Neural crest cell (in vitro differentiated cells): ENCODE measurements around the gene CCDC91. TPM values are rescaled to one million over a fixed set of nuclear protein-coding genes. Genes with fewer than 3 reads are reported as not detected.

Experiments
- DNase-seq: peaks from one replicate; pipeline ENCODE4 v3.0.0; 2021; ENCODE audit warnings: low read depth, mixed read lengths, low spot score
- H3K27ac Mint-ChIP-seq: one replicate; pipeline ENCODE4 v1.8.0; 2021; ENCODE audit warnings: mild to moderate bottlenecking, mixed read lengths; ENCODE audit not compliant: unreplicated experiment
- H3K27me3 Mint-ChIP-seq: 2 replicates; pipeline ENCODE4 v1.8.0; 2021; ENCODE audit warnings: low read depth, mild to moderate bottlenecking, mixed read lengths
- H3K36me3 Mint-ChIP-seq: 2 replicates; pipeline ENCODE4 v1.8.0; 2021; ENCODE audit warnings: low read depth, mild to moderate bottlenecking, mixed read lengths
- H3K4me1 Mint-ChIP-seq: 2 replicates; pipeline ENCODE4 v1.8.0; 2021; ENCODE audit warnings: mixed read lengths
- H3K4me3 Mint-ChIP-seq: one replicate; pipeline ENCODE4 v1.8.0; 2021; ENCODE audit warnings: mild to moderate bottlenecking, mixed read lengths
- H3K9me3 Mint-ChIP-seq: 2 replicates; pipeline ENCODE4 v1.8.0; 2021; ENCODE audit warnings: mixed read lengths
- total RNA-seq: library from RNA; stranded (reverse); gene quantifications from 2 replicates; pipeline ENCODE4 v1.2.1, GENCODE V29; 2021
- TF ChIP-seq, protein P1 (sequence below): fragments of 200-600 bp; sonication (generic); conservative IDR thresholded peaks from 2 replicates; pipeline ENCODE4 v1.5.0; 2021; ENCODE audit warnings: antibody characterized with exemption, mild to moderate bottlenecking

The CCDC91 gene
- total RNA-seq, 1 donor from 2014 or later: 13.9 TPM

DNA sequence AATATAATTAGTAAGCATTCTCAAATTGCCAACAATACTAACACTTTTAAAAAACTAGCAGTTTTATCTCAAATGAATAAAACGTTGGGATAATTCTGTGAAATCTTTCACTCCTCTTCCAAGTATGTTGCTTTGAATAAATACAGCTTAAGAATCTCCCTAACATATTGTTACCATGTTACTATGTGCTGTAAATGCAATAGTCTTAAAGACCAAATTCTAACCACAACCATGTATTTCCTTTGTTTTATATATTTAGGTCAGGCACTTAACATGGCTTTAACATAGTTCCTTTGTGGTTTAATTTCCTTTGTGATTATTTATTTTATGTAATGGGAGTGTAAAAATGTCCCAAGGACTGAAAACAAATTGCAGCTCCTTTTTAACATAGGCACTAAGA lies 33.9 kb upstream of the CCDC91 start:
- no peak for DNase-seq
- no peaks in the 10 kb centered on the region for H3K27me3 Mint-ChIP-seq
- no peaks in the 10 kb centered on the region for H3K36me3 Mint-ChIP-seq
- H3K9me3 Mint-ChIP-seq: peaks cover 4% of the 10 kb centered on the region
- H3K4me3 Mint-ChIP-seq: no peak overlapping the region
- H3K4me1 Mint-ChIP-seq: peaks cover 8% of the 10 kb centered on the region
- H3K27ac Mint-ChIP-seq: no peak overlapping the region
- TF ChIP-seq, protein P1, sequence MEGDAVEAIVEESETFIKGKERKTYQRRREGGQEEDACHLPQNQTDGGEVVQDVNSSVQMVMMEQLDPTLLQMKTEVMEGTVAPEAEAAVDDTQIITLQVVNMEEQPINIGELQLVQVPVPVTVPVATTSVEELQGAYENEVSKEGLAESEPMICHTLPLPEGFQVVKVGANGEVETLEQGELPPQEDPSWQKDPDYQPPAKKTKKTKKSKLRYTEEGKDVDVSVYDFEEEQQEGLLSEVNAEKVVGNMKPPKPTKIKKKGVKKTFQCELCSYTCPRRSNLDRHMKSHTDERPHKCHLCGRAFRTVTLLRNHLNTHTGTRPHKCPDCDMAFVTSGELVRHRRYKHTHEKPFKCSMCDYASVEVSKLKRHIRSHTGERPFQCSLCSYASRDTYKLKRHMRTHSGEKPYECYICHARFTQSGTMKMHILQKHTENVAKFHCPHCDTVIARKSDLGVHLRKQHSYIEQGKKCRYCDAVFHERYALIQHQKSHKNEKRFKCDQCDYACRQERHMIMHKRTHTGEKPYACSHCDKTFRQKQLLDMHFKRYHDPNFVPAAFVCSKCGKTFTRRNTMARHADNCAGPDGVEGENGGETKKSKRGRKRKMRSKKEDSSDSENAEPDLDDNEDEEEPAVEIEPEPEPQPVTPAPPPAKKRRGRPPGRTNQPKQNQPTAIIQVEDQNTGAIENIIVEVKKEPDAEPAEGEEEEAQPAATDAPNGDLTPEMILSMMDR: no peak

DNA sequence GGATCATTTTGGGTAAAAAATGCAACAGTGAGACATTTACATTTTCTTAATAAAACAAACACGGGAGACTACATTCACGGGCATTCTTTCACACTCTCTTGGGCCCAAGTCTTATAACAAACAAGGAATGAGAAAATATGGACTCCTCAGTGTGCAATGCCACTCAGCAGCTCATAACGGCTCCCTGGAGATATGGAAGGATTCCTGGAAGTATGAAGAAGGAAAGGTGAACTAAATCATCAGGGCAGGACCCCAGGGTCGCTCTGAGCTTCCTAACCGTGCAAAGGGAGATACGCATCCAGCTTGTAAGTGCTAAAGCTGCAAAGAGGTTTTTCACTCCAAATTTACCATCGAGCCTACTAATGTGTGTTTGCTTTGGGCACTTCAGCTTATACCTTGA lies 33.5 kb upstream of the CCDC91 start:
- Mint-ChIP-seq H3K27ac (no peak overlapping the region), H3K36me3 (no peaks in the 10 kb centered on the region), H3K9me3 (peaks cover 4% of the 10 kb centered on the region), H3K4me3 (no peak overlapping the region), H3K4me1 (peaks cover 11% of the 10 kb centered on the region), H3K27me3 (no peaks in the 10 kb centered on the region)
- TF ChIP-seq, protein P1: no peak
- no peak for DNase-seq

DNA sequence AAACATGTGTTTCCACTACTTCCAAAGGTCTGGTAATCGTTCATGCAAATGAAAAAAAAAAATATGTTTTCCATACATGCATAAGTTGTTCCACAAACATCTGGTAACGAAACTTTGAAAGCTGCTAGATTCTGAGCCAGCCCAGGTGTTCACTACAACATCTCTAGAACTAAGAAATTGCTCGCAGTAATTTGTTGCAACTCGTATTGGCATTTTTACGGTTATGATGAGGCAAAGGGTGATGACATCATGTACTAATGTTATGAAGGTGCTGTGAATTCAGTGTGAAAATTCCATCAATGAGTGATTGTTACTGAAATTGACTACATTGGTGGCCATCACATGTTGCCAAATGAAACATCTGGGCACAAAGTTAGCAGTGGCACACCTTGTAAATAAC lies 31.9 kb upstream of the CCDC91 start:
- TF ChIP-seq, protein P1: no peak
- H3K4me1 Mint-ChIP-seq: peaks cover 14% of the 10 kb centered on the region

DNA sequence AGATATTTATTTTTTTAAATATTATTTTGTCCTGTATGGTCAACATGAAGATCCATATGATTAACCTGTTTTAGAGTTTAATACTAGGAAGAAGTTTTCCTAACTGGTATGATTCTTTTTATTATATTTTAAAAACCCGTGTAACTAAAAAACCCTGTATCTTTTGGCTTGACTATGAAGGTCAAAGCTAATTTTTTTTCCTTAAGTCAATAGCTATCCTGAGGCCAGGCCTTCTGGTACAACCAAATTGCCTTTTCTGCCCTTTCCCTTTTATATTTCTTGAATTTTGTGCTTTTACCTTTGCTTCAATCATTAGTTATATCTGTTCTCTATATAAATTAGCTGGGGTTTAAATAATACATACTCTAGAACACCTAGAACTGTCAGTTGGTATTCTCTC lies 30.6 kb upstream of the CCDC91 start:
- no peaks in the 10 kb centered on the region for H3K27me3 Mint-ChIP-seq
- no peak overlapping the region for H3K27ac Mint-ChIP-seq
- TF ChIP-seq, protein P1: no peak
- no peaks in the 10 kb centered on the region for H3K9me3 Mint-ChIP-seq
- DNase-seq: no peak
- peaks cover 14% of the 10 kb centered on the region for H3K4me1 Mint-ChIP-seq
- H3K36me3 Mint-ChIP-seq: no peaks in the 10 kb centered on the region
- no peak overlapping the region for H3K4me3 Mint-ChIP-seq

More for the DNA sequence above, 31.9 kb upstream of the CCDC91 start:
- no peak for DNase-seq
- Mint-ChIP-seq H3K27ac (no peak overlapping the region), H3K27me3 (no peaks in the 10 kb centered on the region), H3K36me3 (no peaks in the 10 kb centered on the region), H3K4me3 (no peak overlapping the region), H3K9me3 (no peaks in the 10 kb centered on the region)

DNA sequence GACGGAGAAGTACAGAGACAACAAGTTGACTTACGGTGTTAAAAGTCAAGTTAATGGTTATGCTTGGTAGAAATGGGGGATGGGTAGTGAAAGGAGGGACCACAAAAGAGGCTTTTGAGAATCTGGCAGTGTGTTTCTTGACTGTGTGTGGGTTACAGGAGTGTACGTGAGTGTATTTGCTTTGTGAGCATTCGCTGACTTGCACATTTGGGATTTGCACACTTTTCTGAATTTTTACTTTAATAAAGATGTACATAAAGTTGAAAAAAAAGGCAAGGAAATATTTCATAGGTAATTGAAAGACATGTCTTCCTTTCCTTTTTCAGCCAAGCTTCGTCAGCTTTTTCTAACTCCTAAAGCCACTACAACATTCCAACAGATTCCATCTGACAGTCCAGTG lies 28.6 kb upstream of the CCDC91 start:
- Mint-ChIP-seq H3K4me3 (no peak overlapping the region), H3K36me3 (no peaks in the 10 kb centered on the region), H3K27me3 (no peaks in the 10 kb centered on the region), H3K27ac (no peak overlapping the region), H3K9me3 (no peaks in the 10 kb centered on the region), H3K4me1 (peaks cover 14% of the 10 kb centered on the region)
- TF ChIP-seq, protein P1: no peak
- no peak for DNase-seq

DNA sequence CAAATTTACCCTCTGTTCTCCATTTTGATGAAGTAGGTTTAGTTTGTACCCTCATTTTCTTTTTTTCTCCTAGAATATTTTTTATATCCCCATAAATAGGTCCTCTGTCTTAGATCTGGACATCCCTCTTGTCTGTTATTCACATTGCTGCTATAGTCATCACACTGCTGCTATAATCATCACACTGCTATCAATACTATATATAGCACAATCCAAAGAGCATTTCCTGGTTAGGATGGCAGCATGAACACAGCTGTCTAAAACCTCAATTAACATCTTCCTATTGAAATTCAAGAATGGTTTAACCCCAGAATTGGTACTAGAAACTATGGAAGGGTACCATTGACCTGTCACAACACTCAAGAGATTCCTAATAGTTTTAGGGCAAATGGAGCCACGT lies 27.6 kb upstream of the CCDC91 start:
- no peaks in the 10 kb centered on the region for H3K9me3 Mint-ChIP-seq
- peaks cover 14% of the 10 kb centered on the region for H3K4me1 Mint-ChIP-seq

More for the DNA sequence above, 27.6 kb upstream of the CCDC91 start:
- Mint-ChIP-seq H3K36me3 (no peaks in the 10 kb centered on the region), H3K27me3 (no peaks in the 10 kb centered on the region), H3K4me3 (no peak overlapping the region), H3K27ac (no peak overlapping the region)
- DNase-seq: no peak
- TF ChIP-seq, protein P1: no peak
